ENCODE data around the gene SARDH.

The SARDH gene

GRCh38 chr9:133703591-133704399, 34.4 kb downstream of the SARDH start:
- H3K27ac ChIP-seq: no peak overlapping the region
- H3K4me3 ChIP-seq (IDR thresholded peaks at IDR 0.05; ENCODE audit: insufficient read depth, low read depth, low read length): no peak overlapping the region
- no peaks in the 10 kb centered on the region for H4K20me1 ChIP-seq (ENCODE audit: insufficient read depth)
- no peak overlapping the region for H2AFZ ChIP-seq (ENCODE audit: low read depth)
- no peaks in the 10 kb centered on the region for H3K36me3 ChIP-seq (ENCODE audit: insufficient read depth)
- H3K4me2 ChIP-seq: no peak overlapping the region
- no peaks in the 10 kb centered on the region for H3K79me2 ChIP-seq (ENCODE audit: insufficient read depth, low read depth)
- no peak overlapping the region for H3K9ac ChIP-seq
- TF ChIP-seq CTCF (conservative IDR thresholded peaks at IDR 0.05; ENCODE audit: low read depth, low read length): no peak
- no peaks in the 10 kb centered on the region for H3K4me1 ChIP-seq (ENCODE audit: low read depth, poor library complexity, severe bottlenecking)
- peaks cover 77% of the 10 kb centered on the region; the same call in 1 of the 2 replicates for H3K27me3 ChIP-seq (ENCODE audit: insufficient read depth, low read depth)

GRCh38 chr9:133702798-133703590, 35.2 kb downstream of the SARDH start:
- Histone ChIP-seq H3K9ac (no peak overlapping the region), H3K4me2 (no peak overlapping the region), H3K27me3 (ENCODE audit: insufficient read depth, low read depth) (peaks cover 74% of the 10 kb centered on the region; the same call in 1 of the 2 replicates), H3K79me2 (ENCODE audit: insufficient read depth, low read depth) (no peaks in the 10 kb centered on the region), H3K4me1 (ENCODE audit: low read depth, poor library complexity, severe bottlenecking) (no peaks in the 10 kb centered on the region), H3K27ac (no peak overlapping the region), H3K36me3 (ENCODE audit: insufficient read depth) (no peaks in the 10 kb centered on the region), H3K4me3 (IDR thresholded peaks at IDR 0.05; ENCODE audit: insufficient read depth, low read depth, low read length) (no peak overlapping the region), H4K20me1 (ENCODE audit: insufficient read depth) (no peaks in the 10 kb centered on the region), H2AFZ (ENCODE audit: low read depth) (no peak overlapping the region)
- no peak for TF ChIP-seq CTCF (conservative IDR thresholded peaks at IDR 0.05; ENCODE audit: low read depth, low read length)

GRCh38 chr9:133701981-133702797, 36.0 kb downstream of the SARDH start:
- H3K9ac ChIP-seq: no peak overlapping the region
- no peak overlapping the region for H3K27ac ChIP-seq
- peaks cover 79% of the 10 kb centered on the region; the same call in 1 of the 2 replicates for H3K27me3 ChIP-seq (ENCODE audit: insufficient read depth, low read depth)
- TF ChIP-seq CTCF (conservative IDR thresholded peaks at IDR 0.05; ENCODE audit: low read depth, low read length): no peak
- no peaks in the 10 kb centered on the region for H3K36me3 ChIP-seq (ENCODE audit: insufficient read depth)
- H3K79me2 ChIP-seq (ENCODE audit: insufficient read depth, low read depth): no peaks in the 10 kb centered on the region
- no peaks in the 10 kb centered on the region for H4K20me1 ChIP-seq (ENCODE audit: insufficient read depth)
- H3K4me2 ChIP-seq: no peak overlapping the region
- no peak overlapping the region for H2AFZ ChIP-seq (ENCODE audit: low read depth)
- H3K4me1 ChIP-seq (ENCODE audit: low read depth, poor library complexity, severe bottlenecking): no peaks in the 10 kb centered on the region
- no peak overlapping the region for H3K4me3 ChIP-seq (IDR thresholded peaks at IDR 0.05; ENCODE audit: insufficient read depth, low read depth, low read length)

- no peaks in the 10 kb centered on the region for H3K4me1 ChIP-seq (ENCODE audit: low read depth, poor library complexity, severe bottlenecking)
- H3K27ac ChIP-seq: no peak overlapping the region
- H3K27me3 ChIP-seq (ENCODE audit: insufficient read depth, low read depth): peaks cover 78% of the 10 kb centered on the region; the same call in 1 of the 2 replicates
- H3K4me2 ChIP-seq: no peak overlapping the region
- H3K4me3 ChIP-seq (IDR thresholded peaks at IDR 0.05; ENCODE audit: insufficient read depth, low read depth, low read length): no peak overlapping the region
- no peak overlapping the region for H3K9ac ChIP-seq
- no peaks in the 10 kb centered on the region for H4K20me1 ChIP-seq (ENCODE audit: insufficient read depth)
- no peaks in the 10 kb centered on the region for H3K79me2 ChIP-seq (ENCODE audit: insufficient read depth, low read depth)
- no peaks in the 10 kb centered on the region for H3K36me3 ChIP-seq (ENCODE audit: insufficient read depth)
- no peak overlapping the region for H2AFZ ChIP-seq (ENCODE audit: low read depth)
- no peak for TF ChIP-seq CTCF (conservative IDR thresholded peaks at IDR 0.05; ENCODE audit: low read depth, low read length)
Measured at GRCh38 chr9:133701321-133701980, 36.7 kb downstream of the SARDH start.

Measured in KMS-11 (cell line).